HG02852 (cell line): ENCODE results near the gene HDAC7.

Experiments
- ATAC-seq: cut with Tn5 transposase; IDR thresholded peaks from one replicate; pipeline ENCODE4 v1.9.1; 2021; ENCODE audit warnings: mild to moderate bottlenecking, moderate library complexity; ENCODE audit not compliant: unreplicated experiment

The HDAC7 gene

GRCh38 chr12:47750229-47750798, 69.4 kb downstream of the HDAC7 start:
- no peak for ATAC-seq

GRCh38 chr12:47748899-47749298, 70.8 kb downstream of the HDAC7 start:
- no peak for ATAC-seq

GRCh38 chr12:47748507-47748828, 71.2 kb downstream of the HDAC7 start:
- no peak for ATAC-seq

- ATAC-seq = no peak
Observed at GRCh38 chr12:47747596-47748506, 71.9 kb downstream of the HDAC7 start.

GRCh38 chr12:47747126-47747525, 72.6 kb downstream of the HDAC7 start:
- no peak for ATAC-seq

GRCh38 chr12:47746523-47746922, 73.2 kb downstream of the HDAC7 start:
- no peak for ATAC-seq

GRCh38 chr12:47746073-47746472, 73.6 kb downstream of the HDAC7 start:
- no peak for ATAC-seq

GRCh38 chr12:47745485-47746041, 74.1 kb downstream of the HDAC7 start:
- no peak for ATAC-seq

GRCh38 chr12:47744778-47745436, 74.8 kb downstream of the HDAC7 start:
- ATAC-seq = no peak

GRCh38 chr12:47744005-47744651, 75.6 kb downstream of the HDAC7 start:
- no peak for ATAC-seq

- no peak for ATAC-seq
Observed at GRCh38 chr12:47743311-47743860, 76.3 kb downstream of the HDAC7 start.

- ATAC-seq = no peak
Observed at GRCh38 chr12:47742253-47742825, 77.4 kb downstream of the HDAC7 start.

- no peak for ATAC-seq
Observed at GRCh38 chr12:47741340-47741703, 78.4 kb downstream of the HDAC7 start.

- peak; percentile 39 for ATAC-seq
Observed at GRCh38 chr12:47740606-47741339, 78.9 kb downstream of the HDAC7 start.

GRCh38 chr12:47739979-47740378, 79.7 kb downstream of the HDAC7 start:
- ATAC-seq = peak; percentile 63

GRCh38 chr12:47739297-47739696, 80.4 kb downstream of the HDAC7 start:
- no peak for ATAC-seq

GRCh38 chr12:47737936-47738594, 81.6 kb downstream of the HDAC7 start:
- no peak for ATAC-seq

- ATAC-seq = no peak
Observed at GRCh38 chr12:47736877-47737676, 82.6 kb downstream of the HDAC7 start.

- no peak for ATAC-seq
Observed at GRCh38 chr12:47736216-47736615, 83.5 kb downstream of the HDAC7 start.
